ENCODE data around the gene SLMAP.

The SLMAP gene

GRCh38 chr3:57957824-57958223, 201.7 kb downstream of the SLMAP start:
- no peak for TF ChIP-seq CTCF (IDR thresholded peaks at IDR 0.05; ENCODE audit: low read length)
- H3K36me3 ChIP-seq (replicated peaks; ENCODE audit: insufficient read depth, low read length): no peaks in the 10 kb centered on the region

GRCh38 chr3:57958642-57959422, 202.7 kb downstream of the SLMAP start:
- H3K27me3 ChIP-seq (replicated peaks; ENCODE audit: insufficient read depth, low read length): no peaks in the 10 kb centered on the region
- TF ChIP-seq CTCF (IDR thresholded peaks at IDR 0.05; ENCODE audit: low read length) (no peak), EZH2 (optimal IDR thresholded peaks at IDR 0.05; ENCODE audit: low read depth, low read length) (no peak), EZH2phosphoT487 (IDR thresholded peaks at IDR 0.05; ENCODE audit: low read length) (no peak)
- H3K4me3 ChIP-seq (ENCODE audit: low read length): no peak overlapping the region
- H3K9me2 ChIP-seq (replicated peaks; ENCODE audit: insufficient read depth, low read length): no peaks in the 10 kb centered on the region
- no peaks in the 10 kb centered on the region for H3F3A ChIP-seq (ENCODE audit: insufficient read depth, low read length)
- H3K27ac ChIP-seq (ENCODE audit: low read length): no peak overlapping the region
- H3K79me2 ChIP-seq (ENCODE audit: low read length): no peaks in the 10 kb centered on the region
- no peak overlapping the region for H3K9ac ChIP-seq (ENCODE audit: low read length)
- H2AFZ ChIP-seq (ENCODE audit: low read length): no peak overlapping the region
- DNase-seq: no peak
- H3K36me3 ChIP-seq (replicated peaks; ENCODE audit: insufficient read depth, low read length): no peaks in the 10 kb centered on the region
- no peaks in the 10 kb centered on the region for H3K4me1 ChIP-seq (ENCODE audit: low read length)
- no peak overlapping the region for H3K4me2 ChIP-seq (ENCODE audit: low read depth, low read length)
- no peaks in the 10 kb centered on the region for H3K9me3 ChIP-seq (replicated peaks; ENCODE audit: insufficient read depth, low read length)
- H4K20me1 ChIP-seq (ENCODE audit: insufficient read depth, low read length): no peaks in the 10 kb centered on the region

More at GRCh38 chr3:57957824-57958223, 201.7 kb downstream of the SLMAP start:
- Histone ChIP-seq H3K4me2 (ENCODE audit: low read depth, low read length) (no peak overlapping the region), H3K9ac (ENCODE audit: low read length) (no peak overlapping the region), H3K27me3 (replicated peaks; ENCODE audit: insufficient read depth, low read length) (no peaks in the 10 kb centered on the region), H3K27ac (ENCODE audit: low read length) (no peak overlapping the region), H4K20me1 (ENCODE audit: insufficient read depth, low read length) (no peaks in the 10 kb centered on the region), H3K9me2 (replicated peaks; ENCODE audit: insufficient read depth, low read length) (no peaks in the 10 kb centered on the region), H3K9me3 (replicated peaks; ENCODE audit: insufficient read depth, low read length) (no peaks in the 10 kb centered on the region), H3K79me2 (ENCODE audit: low read length) (no peaks in the 10 kb centered on the region), H2AFZ (ENCODE audit: low read length) (no peak overlapping the region), H3F3A (ENCODE audit: insufficient read depth, low read length) (no peaks in the 10 kb centered on the region), H3K4me1 (ENCODE audit: low read length) (no peaks in the 10 kb centered on the region), H3K4me3 (ENCODE audit: low read length) (no peak overlapping the region)
- no peak for DNase-seq

DNA sequence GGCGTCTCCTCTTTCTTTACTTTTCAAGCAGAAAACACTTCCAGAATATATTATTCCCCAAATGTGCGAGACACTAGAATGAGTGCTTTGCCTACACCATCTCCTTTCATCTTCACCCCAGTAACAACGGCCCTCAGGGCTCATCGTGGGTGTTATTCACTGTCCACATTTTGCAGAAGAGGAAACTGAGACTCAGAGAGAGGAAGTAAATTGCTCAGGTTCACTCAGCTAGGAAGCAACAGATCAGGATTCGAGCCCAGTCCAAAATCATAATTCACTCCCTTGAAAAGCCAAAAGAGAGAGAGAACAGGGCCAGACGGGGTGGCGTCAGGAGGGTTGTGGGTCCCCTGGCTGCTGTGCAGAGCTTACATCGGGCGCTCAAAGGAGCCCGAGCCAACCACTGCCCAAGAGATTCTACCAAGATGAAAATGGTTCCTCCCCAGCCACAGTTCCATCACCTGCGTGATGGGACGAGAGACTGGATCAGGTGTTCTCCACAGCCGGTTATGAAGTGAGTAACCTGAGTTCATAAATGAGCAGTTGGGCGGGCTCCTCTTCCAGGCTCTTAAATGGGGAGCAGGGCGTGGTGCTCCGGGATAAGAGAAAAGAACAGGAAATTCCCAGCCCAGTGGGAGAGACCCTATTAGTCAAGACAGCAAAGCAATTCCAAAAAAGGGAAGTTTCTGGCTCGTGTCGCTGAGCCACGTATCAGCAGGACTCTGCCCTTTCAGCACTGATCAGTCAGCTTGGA, 203.5 kb downstream of the SLMAP start:
- H3K27ac ChIP-seq (ENCODE audit: low read length): no peak overlapping the region
- H3K4me1 ChIP-seq (ENCODE audit: low read length): no peaks in the 10 kb centered on the region
- H4K20me1 ChIP-seq (ENCODE audit: insufficient read depth, low read length): no peaks in the 10 kb centered on the region
- no peak overlapping the region for H2AFZ ChIP-seq (ENCODE audit: low read length)
- no peak for DNase-seq
- H3K9ac ChIP-seq (ENCODE audit: low read length): no peak overlapping the region
- H3K9me2 ChIP-seq (replicated peaks; ENCODE audit: insufficient read depth, low read length): no peaks in the 10 kb centered on the region
- no peaks in the 10 kb centered on the region for H3F3A ChIP-seq (ENCODE audit: insufficient read depth, low read length)
- no peak overlapping the region for H3K4me2 ChIP-seq (ENCODE audit: low read depth, low read length)
- no peaks in the 10 kb centered on the region for H3K9me3 ChIP-seq (replicated peaks; ENCODE audit: insufficient read depth, low read length)
- no peaks in the 10 kb centered on the region for H3K27me3 ChIP-seq (replicated peaks; ENCODE audit: insufficient read depth, low read length)
- no peaks in the 10 kb centered on the region for H3K36me3 ChIP-seq (replicated peaks; ENCODE audit: insufficient read depth, low read length)
- no peaks in the 10 kb centered on the region for H3K79me2 ChIP-seq (ENCODE audit: low read length)
- no peak for TF ChIP-seq CTCF (IDR thresholded peaks at IDR 0.05; ENCODE audit: low read length)
- no peak for TF ChIP-seq EZH2 (optimal IDR thresholded peaks at IDR 0.05; ENCODE audit: low read depth, low read length)
- no peak for TF ChIP-seq EZH2phosphoT487 (IDR thresholded peaks at IDR 0.05; ENCODE audit: low read length)
- H3K4me3 ChIP-seq (ENCODE audit: low read length): no peak overlapping the region

All from MM.1S (cell line).